Panc1 (cell line): ENCODE results near the gene NXF1.

Source experiments
- CTCF ChIP-seq: fragments of 450-650 bp; IDR thresholded peaks from 2 replicates; pipeline ENCODE4 v1.5.1; 2017; ENCODE audit warnings: mild to moderate bottlenecking
- POLR2AphosphoS5 ChIP-seq: IDR thresholded peaks from 2 replicates; pipeline ENCODE4 v1.6.1; 2012; ENCODE audit warnings: mild to moderate bottlenecking, low read depth, low read length, moderate library complexity
- SIN3A ChIP-seq: IDR thresholded peaks from 2 replicates; pipeline ENCODE4 v1.6.1; 2012; ENCODE audit warnings: low read depth, mild to moderate bottlenecking, low read length, moderate library complexity, borderline replicate concordance; ENCODE audit not compliant: insufficient read depth

GRCh38 chr11:62831520-62832335 is 26.5 kb upstream of the NXF1 start, which contains the start of gene STX5:
- TF ChIP-seq CTCF (no peak), POLR2AphosphoS5 (peak; percentile 95), SIN3A (no peak; the same call in 1 of the 2 replicates)
